ENCODE data around the gene MICALL1. TPM values are rescaled to one million over a fixed set of nuclear protein-coding genes. Genes with fewer than 3 reads are reported as not detected.
"Not testable (repeated sequence)": the region's sequence is repeated elsewhere in the genome, so short reads cannot be mapped to it uniquely, and the experiment has no call there.

Gene MICALL1
- total and polyA plus RNA-seq, 8 donors: 8.8 to 22.3 (median 19.2) TPM

DNA sequence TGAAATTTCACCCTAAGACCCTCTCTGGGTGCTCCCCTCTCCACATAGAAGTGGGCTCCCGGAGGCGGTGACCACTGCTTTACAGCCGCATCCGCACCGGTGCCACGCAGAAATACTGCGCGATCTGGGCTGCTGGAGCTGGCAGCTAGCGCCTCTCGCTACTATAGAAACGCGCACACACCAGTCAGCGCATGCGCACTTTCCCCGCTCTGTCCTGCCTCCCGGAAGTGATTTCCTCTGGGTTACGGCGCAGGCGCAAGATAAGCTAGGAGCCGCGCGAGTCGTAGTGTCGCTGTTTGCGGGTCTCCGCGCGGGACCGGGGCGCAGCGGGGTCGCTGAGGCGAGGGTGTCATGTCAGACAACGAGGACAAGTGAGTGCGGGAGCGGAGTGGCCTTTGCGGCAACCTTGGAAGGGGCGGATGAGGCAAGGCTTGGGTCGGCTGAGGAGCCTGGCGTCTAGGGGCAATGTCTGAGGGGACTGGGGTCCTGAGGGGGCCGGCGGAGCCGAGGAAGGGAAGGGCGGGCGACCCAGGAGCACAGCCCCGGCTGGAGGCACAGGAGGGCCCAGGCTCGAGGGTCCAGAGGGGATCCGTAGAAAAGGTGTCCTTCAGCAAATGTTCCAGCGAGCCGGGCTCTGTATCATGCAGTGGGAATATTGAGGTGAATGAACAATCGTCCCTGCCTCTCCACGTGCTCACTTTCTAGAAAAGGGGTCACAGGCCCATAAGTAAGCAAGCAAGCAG lies 47.5 kb downstream of the MICALL1 start, which contains the start of the genes C22orf23 and POLR2F:
TSS of gene C22orf23 (minus strand) at position 165 of the 743 bp plus-strand sequence. CDS start 452 bp downstream, outside the sequence.
TSS of gene POLR2F (plus strand) at position 263 of the 743 bp plus-strand sequence. CDS start at position 352, 89 bp downstream.
- Histone ChIP-seq H3K4me1 (peaks cover 0 to 14% (median 7%) of the 10 kb centered on the region in 3 donors), H3K4me3 (peak within 1 kb of the TSS; percentile 56 to 98 (median 81)), H3K9me3 (no peaks in the 10 kb centered on the region), H3K27me3 (no peaks in the 10 kb centered on the region), H3K27ac (peak within 1 kb of the TSS in 2 of 4 donors; percentile 2 to 44), H3K36me3 (peaks cover 0 to 10% (median 0%) of the 10 kb centered on the region in 3 donors)
- DNase-seq: peak; percentile 94 to 100 (median 97)
- WGBS, 2 donors: 0% methylated on average over 51 to 52 of the region's 52 CpGs
- FAIRE-seq: peak; percentile 5
- intact Hi-C loops (cut with DNase I): no loop called here
- no peak for TF ChIP-seq CTCF (IDR thresholded peaks at IDR 0.05)
- ATAC-seq: peak; percentile 96 to 99 (median 98)

DNA sequence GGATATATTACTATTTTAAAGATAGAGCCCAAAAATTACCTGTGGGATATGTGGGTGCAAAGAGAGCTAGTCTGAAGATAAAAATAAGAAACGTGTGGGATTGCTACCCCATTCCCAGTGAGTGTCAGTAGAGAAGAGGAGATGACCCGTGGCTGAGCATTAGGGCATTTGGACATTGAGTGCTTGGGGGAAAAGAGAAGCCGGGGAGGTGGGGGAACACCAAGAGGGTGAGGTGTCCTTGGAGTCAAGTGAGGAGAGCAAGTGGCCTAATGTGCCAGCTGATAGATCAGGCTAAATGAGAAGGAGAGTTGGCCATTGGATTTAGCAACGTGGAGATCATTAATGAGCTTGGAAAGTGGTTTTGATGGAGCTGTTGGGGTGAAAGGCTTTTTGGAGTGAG lies 48.6 kb downstream of the MICALL1 start:
- FAIRE-seq: no peak
- intact Hi-C loops (cut with DNase I): no loop called here
- H3K4me3 ChIP-seq: peak overlapping the region in 1 of 4 donors; percentile 92

DNA sequence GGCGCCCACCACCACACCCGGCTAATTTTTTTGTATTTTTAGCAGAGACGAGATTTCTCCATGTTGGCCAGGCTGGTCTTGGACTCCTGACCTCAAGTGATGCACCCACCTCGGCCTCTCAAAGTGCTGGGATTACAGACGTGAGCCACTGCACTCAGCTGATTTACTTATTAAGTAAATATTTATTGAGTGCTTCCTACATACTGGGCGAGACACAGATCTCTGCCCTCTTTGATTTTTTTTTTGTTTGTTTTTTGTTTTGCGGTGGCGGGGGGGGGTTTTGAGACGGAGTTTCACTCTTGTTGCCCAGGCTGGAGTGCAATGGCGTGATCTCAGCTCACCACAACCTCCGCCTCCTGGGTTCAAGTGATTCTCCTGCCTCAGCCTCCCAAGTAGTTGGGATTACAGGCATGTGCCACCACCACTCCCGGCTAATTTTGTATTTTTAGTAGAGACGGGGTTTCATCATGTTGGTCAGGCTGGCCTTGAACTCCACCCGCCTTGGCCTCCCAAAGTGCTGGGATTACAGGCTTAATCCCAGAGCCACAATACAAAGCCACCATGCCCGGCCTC lies 49.8 kb downstream of the MICALL1 start:
- DNase-seq; H3K4me3 ChIP-seq; H3K27me3 ChIP-seq; H3K9me3 ChIP-seq; H3K27ac ChIP-seq; intact Hi-C loops (cut with DNase I); FAIRE-seq; ATAC-seq: not testable (repeated sequence)
- peaks cover 0 to 14% (median 7%) of the 10 kb centered on the region in 3 donors for H3K4me1 ChIP-seq
- peaks cover 0 to 29% (median 0%) of the 10 kb centered on the region in 3 donors for H3K36me3 ChIP-seq
- 73 to 74% methylated on average over 15 of the region's 15 CpGs for WGBS, 2 donors

More for the DNA sequence above, 48.6 kb downstream of the MICALL1 start:
- Histone ChIP-seq H3K4me1 (peaks cover 0 to 14% (median 7%) of the 10 kb centered on the region in 3 donors), H3K27ac (no peak overlapping the region), H3K27me3 (no peaks in the 10 kb centered on the region), H3K36me3 (peaks cover 0 to 20% (median 0%) of the 10 kb centered on the region in 3 donors), H3K9me3 (no peaks in the 10 kb centered on the region)
- ATAC-seq (no peak), DNase-seq (no peak)
- 34 to 39% methylated on average over 4 of the region's 4 CpGs for WGBS, 2 donors
- no peak for TF ChIP-seq CTCF (IDR thresholded peaks at IDR 0.05)

DNA sequence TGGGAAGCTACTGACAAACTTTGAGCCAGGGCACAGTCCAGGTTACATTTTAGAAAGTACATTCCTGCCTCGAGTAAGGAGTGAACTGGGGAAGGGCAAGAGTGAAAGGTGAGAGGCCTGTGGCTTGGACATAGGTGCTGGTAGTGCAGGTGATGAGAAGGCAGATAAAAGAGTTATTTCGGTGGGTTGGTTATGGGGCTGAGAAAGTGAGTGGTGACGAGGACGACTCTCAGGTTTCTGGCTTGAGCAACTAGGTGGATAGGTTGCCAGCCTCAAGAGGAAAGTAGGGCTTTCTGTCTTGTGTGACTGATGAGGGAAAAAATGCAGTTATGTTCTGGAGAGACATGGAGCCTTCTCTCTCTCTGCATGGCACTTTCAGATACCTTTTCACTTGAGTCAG lies 51.1 kb downstream of the MICALL1 start:
- peaks cover 0 to 29% (median under 1%) of the 10 kb centered on the region in 3 donors for H3K36me3 ChIP-seq
- 72 to 76% methylated on average over 4 of the region's 4 CpGs for WGBS, 2 donors

More for the DNA sequence above, 51.1 kb downstream of the MICALL1 start:
- Histone ChIP-seq H3K4me3 (no peak overlapping the region), H3K4me1 (peaks cover 0 to 14% (median 7%) of the 10 kb centered on the region in 3 donors), H3K27ac (no peak overlapping the region), H3K27me3 (no peaks in the 10 kb centered on the region), H3K9me3 (no peaks in the 10 kb centered on the region)
- intact Hi-C loops (cut with DNase I): no loop called here
- DNase-seq (no peak), FAIRE-seq (no peak), ATAC-seq (no peak)
- TF ChIP-seq CTCF (IDR thresholded peaks at IDR 0.05): no peak
